Body of pancreas (tissue), 4 donors: ENCODE data around the gene ANKS1B. TPM values are rescaled to one million over a fixed set of nuclear protein-coding genes. Genes with fewer than 3 reads are reported as not detected.

Source experiments
- ATAC-seq: fragments of 150-250 bp; one replicate; pipeline ENCODE4 v1.9.1; 2016
- DNase-seq, 4 donors: peaks; one replicate each; pipeline ENCODE4 v3.0.0-alpha.2; 2019
- H3K27ac ChIP-seq, 4 donors: fragments of 200-600 bp; sonication (generic); 1 replicate in 3 of 4; 2 replicates in 1 of 4; pipeline versions ENCODE4 v1.5.1 to v1.6.1; 2016 to 2019; ENCODE audit warnings: mild to moderate bottlenecking in 1 of 4, mixed read lengths in 1 of 4, moderate library complexity in 1 of 4
- H3K27me3 ChIP-seq, 2 donors: fragments of 200-600 bp; sonication (generic); one replicate each; pipeline ENCODE4 v1.6.0; 2016; ENCODE audit warnings: mild to moderate bottlenecking in 1 of 2
- H3K36me3 ChIP-seq, 2 donors: fragments of 200-600 bp; sonication (generic); replicated peaks in 1 of 2; 2 replicates each; pipeline ENCODE4 v1.5.1; 2016; ENCODE audit warnings: low read depth in 2 of 2; ENCODE audit not compliant: insufficient read depth in 1 of 2
- H3K4me1 ChIP-seq: fragments of 200-600 bp; sonication (generic); one replicate; pipeline ENCODE4 v1.6.0; 2016
- H3K4me3 ChIP-seq, 2 donors: fragments of 200-600 bp; sonication (generic); 1 replicate in 1 of 2; 2 replicates in 1 of 2; pipeline ENCODE4 v1.5.1; 2016 to 2019
- H3K9me3 ChIP-seq, 3 donors: fragments of 200-600 bp; sonication (generic); 1 replicate in 2 of 3; 2 replicates in 1 of 3; pipeline ENCODE4 v1.5.1; 2016
- CTCF ChIP-seq, 7 experiments: fragments of 450-650 bp in 4 of 7; fragments of 200-600 bp in 3 of 7; sonication (generic) in 3 of 7; IDR thresholded peaks; one replicate each; pipeline ENCODE4 v1.5.1; 2016 to 2019; ENCODE audit warnings: antibody characterized with exemption in 7 of 7
- POLR2A ChIP-seq, 3 donors: fragments of 450-650 bp; IDR thresholded peaks; one replicate each; pipeline ENCODE4 v1.6.1; 2016; ENCODE audit warnings: antibody characterized with exemption in 3 of 3, mild to moderate bottlenecking in 2 of 3
- WGBS, 2 donors: methylation state at CpG; one replicate each; pipeline ENCODE4 v1.1.5; 2017; 5-methylcytosine and 5-hydroxymethylcytosine counted together
- intact Hi-C: fragments of 100-400 bp; cut with DNase I; formaldehyde crosslinking; loops from one replicate; pipeline ENCODE4 v1.15.1; 2023
- total RNA-seq, 2 donors: library from RNA; depleted of rRNA; stranded (reverse); fragments of >200 nt; gene quantifications; one replicate each; pipeline ENCODE4 v1.1.0, GENCODE V29; 2016

ANKS1B gene
- total RNA-seq, 2 donors from 2014 or later: 2.1 to 10.2 TPM

DNA sequence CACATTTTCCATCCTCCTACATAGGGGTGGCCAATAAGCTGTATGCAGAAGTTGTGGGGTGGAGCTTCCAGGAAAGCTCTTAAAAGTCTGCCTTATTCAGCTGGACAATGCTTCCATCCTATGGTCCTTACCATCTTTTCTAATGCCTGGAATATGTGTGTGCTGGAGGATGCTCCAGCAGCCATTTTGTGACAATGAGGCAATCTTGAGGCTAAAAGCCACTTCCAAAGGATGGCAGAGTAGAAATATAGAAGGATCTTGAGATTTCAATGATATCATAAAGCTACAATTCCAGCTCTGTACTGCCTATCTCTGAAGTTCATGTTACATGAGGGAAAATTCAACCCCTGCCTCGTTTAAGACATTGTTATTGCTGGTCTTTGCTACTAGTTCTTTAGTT, 1244.0 kb downstream of the ANKS1B start:
- Histone ChIP-seq H3K4me3 (no peak overlapping the region), H3K9me3 (no peaks in the 10 kb centered on the region), H3K36me3 (no peaks in the 10 kb centered on the region), H3K4me1 (peaks cover 5% of the 10 kb centered on the region), H3K27ac (no peak overlapping the region), H3K27me3 (peaks cover 0 to 4% of the 10 kb centered on the region in 2 donors)
- 76 to 93% methylated on average over 1 of the region's 1 CpG for WGBS, 2 donors
- no peak for TF ChIP-seq CTCF (IDR thresholded peaks at IDR 0.05)
- TF ChIP-seq POLR2A (IDR thresholded peaks at IDR 0.05): no peak
- intact Hi-C loops: no loop called here
- no peak for DNase-seq
- ATAC-seq: no peak

DNA sequence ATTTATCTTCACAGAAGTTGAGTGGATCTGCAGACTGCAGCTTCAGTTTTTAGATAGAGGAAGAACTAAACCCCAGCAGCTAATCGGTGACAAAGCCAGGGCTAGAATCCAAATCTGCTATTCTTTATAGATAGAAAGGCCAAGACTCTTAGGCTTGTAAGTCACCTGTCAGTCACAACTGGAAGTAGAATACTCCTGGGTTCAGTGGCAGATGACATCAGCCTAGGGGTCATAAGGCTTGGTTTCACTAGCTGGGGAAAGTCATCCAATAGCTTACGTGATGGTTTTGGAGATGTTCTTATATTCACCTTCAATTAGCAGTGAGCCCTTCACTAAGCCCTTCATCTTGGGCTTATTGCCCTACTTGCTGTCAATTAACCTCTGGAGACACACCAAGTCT, 1246.2 kb downstream of the ANKS1B start:
- DNase-seq (no peak), ATAC-seq (no peak)
- H3K27ac ChIP-seq: no peak overlapping the region
- no peaks in the 10 kb centered on the region for H3K4me1 ChIP-seq
- intact Hi-C loops: no loop called here
- WGBS, 2 donors: 60 to 83% methylated on average over 2 of the region's 2 CpGs
- H3K9me3 ChIP-seq: no peaks in the 10 kb centered on the region
- no peak overlapping the region for H3K4me3 ChIP-seq
- no peaks in the 10 kb centered on the region for H3K36me3 ChIP-seq
- no peak for TF ChIP-seq CTCF (IDR thresholded peaks at IDR 0.05)
- TF ChIP-seq POLR2A (IDR thresholded peaks at IDR 0.05): no peak
- no peaks in the 10 kb centered on the region for H3K27me3 ChIP-seq

- no peak for DNase-seq
- Histone ChIP-seq H3K4me3 (no peak overlapping the region), H3K27ac (no peak overlapping the region), H3K27me3 (no peaks in the 10 kb centered on the region), H3K4me1 (no peaks in the 10 kb centered on the region), H3K36me3 (no peaks in the 10 kb centered on the region), H3K9me3 (no peaks in the 10 kb centered on the region)
- TF ChIP-seq POLR2A (IDR thresholded peaks at IDR 0.05): no peak
- TF ChIP-seq CTCF (IDR thresholded peaks at IDR 0.05): no peak
- intact Hi-C loops: no loop called here
- 79 to 80% methylated on average over 3 of the region's 3 CpGs for WGBS, 2 donors
- no peak for ATAC-seq
Measured at GRCh38 chr12:98738002-98738401, 1246.7 kb downstream of the ANKS1B start.

DNA sequence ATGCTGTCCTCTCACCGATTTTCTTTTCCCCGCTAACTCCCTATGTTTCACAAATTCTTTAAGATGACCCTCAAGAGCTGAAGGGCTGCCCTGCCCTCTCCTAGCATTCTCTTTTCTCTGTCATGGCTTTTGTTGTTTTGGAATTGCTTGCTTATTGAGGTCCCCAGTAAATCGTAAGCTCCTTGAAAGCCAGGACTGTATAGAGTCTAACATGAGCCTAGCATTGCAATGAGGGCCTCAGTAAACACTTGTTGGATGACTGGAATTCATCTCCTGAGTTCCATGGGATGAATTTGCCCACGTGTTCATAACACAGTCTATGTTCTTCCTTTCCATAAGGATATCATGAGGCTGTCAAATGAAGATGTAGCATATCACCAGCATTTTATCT, 1247.4 kb downstream of the ANKS1B start:
- DNase-seq: no peak
- Histone ChIP-seq H3K4me1 (no peaks in the 10 kb centered on the region), H3K9me3 (no peaks in the 10 kb centered on the region), H3K27ac (no peak overlapping the region), H3K27me3 (no peaks in the 10 kb centered on the region), H3K4me3 (no peak overlapping the region), H3K36me3 (no peaks in the 10 kb centered on the region)
- ATAC-seq: no peak
- intact Hi-C loops: no loop called here
- 63 to 68% methylated on average over 4 of the region's 4 CpGs for WGBS, 2 donors
- TF ChIP-seq POLR2A (IDR thresholded peaks at IDR 0.05): no peak
- no peak for TF ChIP-seq CTCF (IDR thresholded peaks at IDR 0.05)
